ENCODE measurements around the gene AQP5.

Gene AQP5

GRCh38 chr12:50006754-50007442, 45.2 kb downstream of the AQP5 start:
- no peak for TF ChIP-seq ZFX (IDR thresholded peaks at IDR 0.05; ENCODE audit: borderline replicate concordance)
- no peak for TF ChIP-seq CTCF (IDR thresholded peaks at IDR 0.05)
- peak overlapping the region; percentile 51 for H3K27ac ChIP-seq

- no peak for TF ChIP-seq ZFX (IDR thresholded peaks at IDR 0.05; ENCODE audit: borderline replicate concordance)
- TF ChIP-seq CTCF (IDR thresholded peaks at IDR 0.05): no peak
- no peak overlapping the region for H3K27ac ChIP-seq
These were observed 51.9 kb downstream of the AQP5 start for GRCh38 chr12:50013361-50014147.

- no peak for TF ChIP-seq CTCF (IDR thresholded peaks at IDR 0.05)
- no peak for TF ChIP-seq ZFX (IDR thresholded peaks at IDR 0.05; ENCODE audit: borderline replicate concordance)
- no peak overlapping the region for H3K27ac ChIP-seq
These were observed 52.7 kb downstream of the AQP5 start for GRCh38 chr12:50014342-50014741.
